ENCODE measurements around the gene VIL1. TPM values are rescaled to one million over a fixed set of nuclear protein-coding genes. Genes with fewer than 3 reads are reported as not detected.

The VIL1 gene
- total RNA-seq, 1 experiment from 2014 or later: not detected

DNA sequence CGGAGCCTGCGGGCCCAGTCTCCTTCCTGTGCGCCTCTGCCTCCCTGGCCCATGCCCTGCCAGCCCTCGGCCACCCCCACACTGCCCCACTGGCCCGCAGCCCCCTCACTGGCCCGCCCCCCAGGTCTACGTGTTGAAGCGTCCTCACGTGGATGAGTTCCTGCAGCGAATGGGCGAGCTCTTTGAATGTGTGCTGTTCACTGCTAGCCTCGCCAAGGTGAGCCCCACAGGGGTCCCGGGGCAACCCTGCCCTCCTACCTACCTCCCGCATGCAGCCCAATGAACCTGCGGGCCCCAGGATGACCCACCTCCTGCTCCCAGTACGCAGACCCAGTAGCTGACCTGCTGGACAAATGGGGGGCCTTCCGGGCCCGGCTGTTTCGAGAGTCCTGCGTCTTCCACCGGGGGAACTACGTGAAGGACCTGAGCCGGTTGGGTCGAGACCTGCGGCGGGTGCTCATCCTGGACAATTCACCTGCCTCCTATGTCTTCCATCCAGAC, 16.0 kb upstream of the VIL1 start:
- no peaks in the 10 kb centered on the region for H3K9me2 ChIP-seq (ENCODE audit: insufficient read depth)
- H3K4me2 ChIP-seq: no peak overlapping the region
- intact Hi-C loops (cut with micrococcal nuclease; ENCODE audit: unreplicated experiment): no loop called here
- H3K4me3 ChIP-seq: no peak overlapping the region
- peaks cover 6% of the 10 kb centered on the region; the same call in 1 of the 2 replicates for H4K20me1 ChIP-seq (ENCODE audit: insufficient read depth)
- H3K27me3 ChIP-seq (ENCODE audit: insufficient read depth, low read depth): no peaks in the 10 kb centered on the region
- peaks cover 29% of the 10 kb centered on the region for H3K79me2 ChIP-seq (ENCODE audit: low read depth)
- ChIA-PET POLR2A (ENCODE audit: unreplicated experiment) (no interaction called here), CTCF (no interaction called here)
- H3F3A ChIP-seq (ENCODE audit: insufficient read depth, low read depth): peaks cover 21% of the 10 kb centered on the region; the same call in 1 of the 2 replicates
- H2AFZ ChIP-seq: no peak overlapping the region
- no peaks in the 10 kb centered on the region for H3K9me3 ChIP-seq (ENCODE audit: insufficient read depth, low read depth)
- TF ChIP-seq EZH2 (IDR thresholded peaks at IDR 0.05; ENCODE audit: low read depth): no peak
- TF ChIP-seq, protein P1, sequence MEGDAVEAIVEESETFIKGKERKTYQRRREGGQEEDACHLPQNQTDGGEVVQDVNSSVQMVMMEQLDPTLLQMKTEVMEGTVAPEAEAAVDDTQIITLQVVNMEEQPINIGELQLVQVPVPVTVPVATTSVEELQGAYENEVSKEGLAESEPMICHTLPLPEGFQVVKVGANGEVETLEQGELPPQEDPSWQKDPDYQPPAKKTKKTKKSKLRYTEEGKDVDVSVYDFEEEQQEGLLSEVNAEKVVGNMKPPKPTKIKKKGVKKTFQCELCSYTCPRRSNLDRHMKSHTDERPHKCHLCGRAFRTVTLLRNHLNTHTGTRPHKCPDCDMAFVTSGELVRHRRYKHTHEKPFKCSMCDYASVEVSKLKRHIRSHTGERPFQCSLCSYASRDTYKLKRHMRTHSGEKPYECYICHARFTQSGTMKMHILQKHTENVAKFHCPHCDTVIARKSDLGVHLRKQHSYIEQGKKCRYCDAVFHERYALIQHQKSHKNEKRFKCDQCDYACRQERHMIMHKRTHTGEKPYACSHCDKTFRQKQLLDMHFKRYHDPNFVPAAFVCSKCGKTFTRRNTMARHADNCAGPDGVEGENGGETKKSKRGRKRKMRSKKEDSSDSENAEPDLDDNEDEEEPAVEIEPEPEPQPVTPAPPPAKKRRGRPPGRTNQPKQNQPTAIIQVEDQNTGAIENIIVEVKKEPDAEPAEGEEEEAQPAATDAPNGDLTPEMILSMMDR (conservative IDR thresholded peaks at IDR 0.05): no peak
- no peak overlapping the region for H3K27ac ChIP-seq
- no peak for DNase-seq
- peaks cover 20% of the 10 kb centered on the region for H3K4me1 ChIP-seq (replicated peaks; ENCODE audit: insufficient read depth)
- no peaks in the 10 kb centered on the region for H3K36me3 ChIP-seq (ENCODE audit: low read depth)
- no TSS peak for BruUV-seq (replicated peaks)

DNA sequence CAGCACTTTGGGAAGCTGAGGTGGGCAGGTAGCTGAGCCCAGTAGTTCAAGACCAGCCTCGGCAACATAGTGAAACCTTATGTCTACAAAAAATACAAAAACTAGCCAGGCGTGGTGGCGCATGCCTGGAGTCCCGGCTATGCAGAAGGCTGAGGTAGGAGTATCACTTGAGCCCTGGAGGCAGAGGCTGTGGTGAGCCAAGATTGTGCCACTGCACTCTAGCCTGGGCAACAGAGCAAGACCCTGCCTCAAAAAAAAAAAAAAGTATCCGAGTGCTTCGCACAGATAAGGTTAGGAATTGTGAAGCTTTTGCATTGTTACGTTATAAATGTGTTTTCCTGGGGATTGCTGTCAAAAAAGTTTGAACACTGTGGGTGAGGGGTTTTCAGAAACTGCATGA, 15.1 kb upstream of the VIL1 start:
- H3K9me3 ChIP-seq (ENCODE audit: insufficient read depth, low read depth): no peaks in the 10 kb centered on the region
- H3K36me3 ChIP-seq (ENCODE audit: low read depth): no peaks in the 10 kb centered on the region
- H3K79me2 ChIP-seq (ENCODE audit: low read depth): peaks cover 24% of the 10 kb centered on the region
- H2AFZ ChIP-seq: no peak overlapping the region
- no peak overlapping the region for H3K4me2 ChIP-seq
- no peaks in the 10 kb centered on the region for H3K27me3 ChIP-seq (ENCODE audit: insufficient read depth, low read depth)
- peaks cover 20% of the 10 kb centered on the region for H3K4me1 ChIP-seq (replicated peaks; ENCODE audit: insufficient read depth)
- H3K9me2 ChIP-seq (ENCODE audit: insufficient read depth): no peaks in the 10 kb centered on the region
- ChIA-PET CTCF (interaction anchor here (0.6 kb wide), 2 partner anchors 8 to 27 kb away, joined by 4 to 7 read pairs; no protein-coding TSS in a partner anchor), POLR2A (ENCODE audit: unreplicated experiment) (interaction anchor here (0.6 kb wide), 1 partner anchor 81 kb away, joined by 4 read pairs; no protein-coding TSS in a partner anchor)
- DNase-seq: no peak
- H3F3A ChIP-seq (ENCODE audit: insufficient read depth, low read depth): peaks cover 18% of the 10 kb centered on the region; the same call in 1 of the 2 replicates
- H4K20me1 ChIP-seq (ENCODE audit: insufficient read depth): peaks cover 6% of the 10 kb centered on the region; the same call in 1 of the 2 replicates
- no TSS peak for BruUV-seq (replicated peaks)
- no peak overlapping the region for H3K27ac ChIP-seq
- intact Hi-C loops (cut with micrococcal nuclease; ENCODE audit: unreplicated experiment): no loop called here
- H3K4me3 ChIP-seq: no peak overlapping the region
- TF ChIP-seq EZH2 (IDR thresholded peaks at IDR 0.05; ENCODE audit: low read depth): no peak
- TF ChIP-seq, protein P1 (conservative IDR thresholded peaks at IDR 0.05): no peak

DNA sequence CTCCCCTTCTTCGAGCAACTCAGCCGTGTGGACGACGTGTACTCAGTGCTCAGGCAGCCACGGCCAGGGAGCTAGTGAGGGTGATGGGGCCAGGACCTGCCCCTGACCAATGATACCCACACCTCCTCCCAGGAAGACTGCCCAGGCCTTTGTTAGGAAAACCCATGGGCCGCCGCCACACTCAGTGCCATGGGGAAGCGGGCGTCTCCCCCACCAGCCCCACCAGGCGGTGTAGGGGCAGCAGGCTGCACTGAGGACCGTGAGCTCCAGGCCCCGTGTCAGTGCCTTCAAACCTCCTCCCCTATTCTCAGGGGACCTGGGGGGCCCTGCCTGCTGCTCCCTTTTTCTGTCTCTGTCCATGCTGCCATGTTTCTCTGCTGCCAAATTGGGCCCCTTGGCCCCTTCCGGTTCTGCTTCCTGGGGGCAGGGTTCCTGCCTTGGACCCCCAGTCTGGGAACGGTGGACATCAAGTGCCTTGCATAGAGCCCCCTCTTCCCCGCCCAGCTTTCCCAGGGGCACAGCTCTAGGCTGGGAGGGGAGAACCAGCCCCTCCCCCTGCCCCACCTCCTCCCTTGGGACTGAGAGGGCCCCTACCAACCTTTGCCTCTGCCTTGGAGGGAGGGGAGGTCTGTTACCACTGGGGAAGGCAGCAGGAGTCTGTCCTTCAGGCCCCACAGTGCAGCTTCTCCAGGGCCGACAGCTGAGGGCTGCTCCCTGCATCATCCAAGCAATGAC, 14.4 kb upstream of the VIL1 start:
- H3K9me2 ChIP-seq (ENCODE audit: insufficient read depth): no peaks in the 10 kb centered on the region
- CTCF ChIA-PET: interaction anchor here (0.6 kb wide), 2 partner anchors 8 to 27 kb away, joined by 4 to 12 read pairs; no protein-coding TSS in a partner anchor
- BruUV-seq (replicated peaks): no TSS peak
- no peak overlapping the region for H3K4me2 ChIP-seq
- POLR2A ChIA-PET (ENCODE audit: unreplicated experiment): interaction anchor here (0.6 kb wide), 1 partner anchor 82 kb away, joined by 4 read pairs; no protein-coding TSS in a partner anchor
- DNase-seq: no peak
- no peaks in the 10 kb centered on the region for H3K36me3 ChIP-seq (ENCODE audit: low read depth)
- H3K27ac ChIP-seq: no peak overlapping the region
- intact Hi-C loops (cut with micrococcal nuclease; ENCODE audit: unreplicated experiment): no loop called here
- H2AFZ ChIP-seq: no peak overlapping the region
- H3K9me3 ChIP-seq (ENCODE audit: insufficient read depth, low read depth): no peaks in the 10 kb centered on the region
- H3K4me1 ChIP-seq (replicated peaks; ENCODE audit: insufficient read depth): peaks cover 20% of the 10 kb centered on the region
- H3K79me2 ChIP-seq (ENCODE audit: low read depth): peaks cover 18% of the 10 kb centered on the region
- H3K27me3 ChIP-seq (ENCODE audit: insufficient read depth, low read depth): no peaks in the 10 kb centered on the region
- peaks cover 6% of the 10 kb centered on the region; the same call in 1 of the 2 replicates for H4K20me1 ChIP-seq (ENCODE audit: insufficient read depth)
- TF ChIP-seq, protein P1 (conservative IDR thresholded peaks at IDR 0.05): no peak
- TF ChIP-seq EZH2 (IDR thresholded peaks at IDR 0.05; ENCODE audit: low read depth): no peak
- no peak overlapping the region for H3K4me3 ChIP-seq
- H3F3A ChIP-seq (ENCODE audit: insufficient read depth, low read depth): peaks cover 18% of the 10 kb centered on the region; the same call in 1 of the 2 replicates
